Vagina (tissue), 2 donors: Measurements from ENCODE around the gene GNAZ.

ENCODE experiments used
- POLR2A ChIP-seq, 2 donors: fragments of 450-650 bp; IDR thresholded peaks; one replicate each; pipeline ENCODE4 v1.6.1; 2017; ENCODE audit warnings: antibody characterized with exemption in 2 of 2, mild to moderate bottlenecking in 2 of 2, moderate library complexity in 2 of 2
- POLR2AphosphoS5 ChIP-seq, 2 donors: sonication (generic); formaldehyde crosslinking; IDR thresholded peaks; one replicate each; pipeline ENCODE4 v1.9.0; 2017; ENCODE audit warnings: antibody characterized with exemption in 2 of 2, mild to moderate bottlenecking in 2 of 2, low read depth in 1 of 2; ENCODE audit not compliant: insufficient read depth in 1 of 2
- TF ChIP-seq, protein P1 (sequence below), 3 experiments: fragments of 450-650 bp in 2 of 3; fragments of 200-600 bp in 1 of 3; sonication (generic) in 1 of 3; IDR thresholded peaks; one replicate each; pipeline ENCODE4 v1.5.1; 2017 to 2019; ENCODE audit warnings: antibody characterized with exemption in 3 of 3, mild to moderate bottlenecking in 2 of 3, moderate library complexity in 2 of 3

DNA sequence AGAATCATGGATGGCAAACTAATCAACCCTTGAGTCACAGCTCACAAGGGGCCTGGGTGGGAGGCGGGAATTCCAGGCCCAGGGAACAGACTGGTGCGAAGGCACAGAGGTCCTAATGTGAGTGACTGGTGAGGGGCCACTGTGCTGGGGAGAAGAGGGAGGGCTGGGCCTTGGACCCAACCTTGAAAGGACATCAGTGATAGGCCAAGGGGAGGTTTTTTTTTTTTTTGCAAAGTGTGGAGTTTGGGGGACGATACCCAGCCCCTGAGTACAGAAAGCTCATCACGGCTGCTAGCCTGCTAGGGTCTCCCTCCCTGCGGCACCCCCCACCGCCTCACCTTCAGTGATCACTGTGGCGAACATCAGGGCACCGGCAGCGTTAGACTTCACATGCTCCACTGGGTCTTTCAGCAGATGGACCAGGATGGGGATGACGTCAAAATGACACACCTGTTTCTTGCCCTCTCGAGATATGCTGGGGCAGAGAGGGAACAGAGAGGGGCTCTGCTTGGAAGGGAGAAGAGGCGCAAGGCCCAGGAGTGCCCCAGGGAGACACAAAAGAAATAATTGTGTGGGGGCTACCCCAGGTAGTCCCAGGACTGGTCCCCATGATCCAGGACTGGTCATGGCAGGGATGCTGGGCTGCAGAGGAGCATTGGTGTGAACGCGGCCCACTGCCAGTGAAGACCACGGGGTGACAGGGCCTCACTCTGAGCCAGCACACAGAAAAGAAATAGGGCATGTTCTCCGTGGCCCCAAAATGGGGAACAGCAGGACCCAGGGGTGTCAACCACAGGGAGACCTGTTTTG, 8.6 kb upstream of the GNAZ start:
- TF ChIP-seq, protein P1, sequence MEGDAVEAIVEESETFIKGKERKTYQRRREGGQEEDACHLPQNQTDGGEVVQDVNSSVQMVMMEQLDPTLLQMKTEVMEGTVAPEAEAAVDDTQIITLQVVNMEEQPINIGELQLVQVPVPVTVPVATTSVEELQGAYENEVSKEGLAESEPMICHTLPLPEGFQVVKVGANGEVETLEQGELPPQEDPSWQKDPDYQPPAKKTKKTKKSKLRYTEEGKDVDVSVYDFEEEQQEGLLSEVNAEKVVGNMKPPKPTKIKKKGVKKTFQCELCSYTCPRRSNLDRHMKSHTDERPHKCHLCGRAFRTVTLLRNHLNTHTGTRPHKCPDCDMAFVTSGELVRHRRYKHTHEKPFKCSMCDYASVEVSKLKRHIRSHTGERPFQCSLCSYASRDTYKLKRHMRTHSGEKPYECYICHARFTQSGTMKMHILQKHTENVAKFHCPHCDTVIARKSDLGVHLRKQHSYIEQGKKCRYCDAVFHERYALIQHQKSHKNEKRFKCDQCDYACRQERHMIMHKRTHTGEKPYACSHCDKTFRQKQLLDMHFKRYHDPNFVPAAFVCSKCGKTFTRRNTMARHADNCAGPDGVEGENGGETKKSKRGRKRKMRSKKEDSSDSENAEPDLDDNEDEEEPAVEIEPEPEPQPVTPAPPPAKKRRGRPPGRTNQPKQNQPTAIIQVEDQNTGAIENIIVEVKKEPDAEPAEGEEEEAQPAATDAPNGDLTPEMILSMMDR (IDR thresholded peaks at IDR 0.05) = no peak
- TF ChIP-seq POLR2AphosphoS5 (IDR thresholded peaks at IDR 0.05; ENCODE audit: insufficient read depth in 1 of 2, low read depth in 1 of 2) (no peak), POLR2A (IDR thresholded peaks at IDR 0.05) (no peak)
